DOHH2 (cell line): ENCODE results near the gene CLCN3.
A peak's percentile ranks its signal among the peaks of the same experiment; 100 is the strongest.
"Not testable (repeated sequence)": the region's sequence is repeated elsewhere in the genome, so short reads cannot be mapped to it uniquely, and the experiment has no call there.

ENCODE experiments used
- H3F3A ChIP-seq: fragments of 200-600 bp; sonication (generic), shearing (Covaris generic); 2 replicates; pipeline ENCODE4 v1.6.0; 2016; ENCODE audit warnings: antibody characterized with exemption, mild to moderate bottlenecking; ENCODE audit not compliant: control insufficient read depth, insufficient read depth
- H3K27ac ChIP-seq: fragments of 200-600 bp; sonication (generic); 2 replicates; pipeline ENCODE4 v1.5.1; 2014; ENCODE audit warnings: low read depth, mild to moderate bottlenecking, low read length, moderate library complexity
- H3K27me3 ChIP-seq: fragments of 200-600 bp; sonication (generic); 2 replicates; pipeline ENCODE4 v1.6.1; 2014; ENCODE audit warnings: mild to moderate bottlenecking, low read length, mixed read lengths; ENCODE audit not compliant: control insufficient read depth
- H3K36me3 ChIP-seq: fragments of 200-600 bp; sonication (generic); 2 replicates; pipeline ENCODE4 v1.6.1; 2014; ENCODE audit warnings: mild to moderate bottlenecking, low read length, moderate library complexity, mixed read lengths; ENCODE audit not compliant: control insufficient read depth
- H3K4me1 ChIP-seq: fragments of 200-600 bp; sonication (generic); 2 replicates; pipeline ENCODE4 v1.6.1; 2014; ENCODE audit warnings: mild to moderate bottlenecking, low read length, mixed read lengths; ENCODE audit not compliant: control insufficient read depth
- H3K4me2 ChIP-seq: fragments of 200-600 bp; sonication (generic); 2 replicates; pipeline ENCODE4 v1.6.0; 2014; ENCODE audit warnings: mild to moderate bottlenecking, low read length, moderate library complexity
- H3K4me3 ChIP-seq: fragments of 200-600 bp; sonication (generic); 2 replicates; pipeline ENCODE4 v1.5.1; 2014; ENCODE audit warnings: mild to moderate bottlenecking, low read length, mixed read lengths
- H3K79me2 ChIP-seq: fragments of 200-600 bp; sonication (generic); 2 replicates; pipeline ENCODE4 v1.6.1; 2014; ENCODE audit warnings: mild to moderate bottlenecking, low read length, mixed read lengths; ENCODE audit not compliant: control insufficient read depth
- H3K9me2 ChIP-seq: fragments of 200-600 bp; sonication (generic); replicated peaks from 2 replicates; pipeline ENCODE4 v1.6.1; 2014; ENCODE audit warnings: mild to moderate bottlenecking, low read length, mixed read lengths; ENCODE audit not compliant: control insufficient read depth
- H3K9me3 ChIP-seq: fragments of 200-600 bp; sonication (generic); 2 replicates; pipeline ENCODE4 v1.6.1; 2014; ENCODE audit warnings: antibody characterized with exemption, low read length, mixed read lengths; ENCODE audit not compliant: control insufficient read depth, insufficient read depth
- H4K20me1 ChIP-seq: fragments of 200-600 bp; sonication (generic); 2 replicates; pipeline ENCODE4 v1.6.0; 2014; ENCODE audit warnings: low read depth, mild to moderate bottlenecking, antibody characterized with exemption, low read length, moderate library complexity; ENCODE audit not compliant: control insufficient read depth, insufficient read depth
- EZH2phosphoT487 ChIP-seq: fragments of 200-600 bp; sonication (generic); IDR thresholded peaks from 2 replicates; pipeline ENCODE4 v1.6.1; 2017; ENCODE audit warnings: borderline replicate concordance, mild to moderate bottlenecking, antibody characterized with exemption, low read length, moderate library complexity, mixed read lengths
- TF ChIP-seq, protein P1 (sequence below): fragments of 200-600 bp; sonication (generic); IDR thresholded peaks from one replicate; pipeline ENCODE4 v1.5.1; 2014; ENCODE audit warnings: antibody characterized with exemption, mild to moderate bottlenecking, low read depth, low read length; ENCODE audit not compliant: poor library complexity, severe bottlenecking

Gene CLCN3

DNA sequence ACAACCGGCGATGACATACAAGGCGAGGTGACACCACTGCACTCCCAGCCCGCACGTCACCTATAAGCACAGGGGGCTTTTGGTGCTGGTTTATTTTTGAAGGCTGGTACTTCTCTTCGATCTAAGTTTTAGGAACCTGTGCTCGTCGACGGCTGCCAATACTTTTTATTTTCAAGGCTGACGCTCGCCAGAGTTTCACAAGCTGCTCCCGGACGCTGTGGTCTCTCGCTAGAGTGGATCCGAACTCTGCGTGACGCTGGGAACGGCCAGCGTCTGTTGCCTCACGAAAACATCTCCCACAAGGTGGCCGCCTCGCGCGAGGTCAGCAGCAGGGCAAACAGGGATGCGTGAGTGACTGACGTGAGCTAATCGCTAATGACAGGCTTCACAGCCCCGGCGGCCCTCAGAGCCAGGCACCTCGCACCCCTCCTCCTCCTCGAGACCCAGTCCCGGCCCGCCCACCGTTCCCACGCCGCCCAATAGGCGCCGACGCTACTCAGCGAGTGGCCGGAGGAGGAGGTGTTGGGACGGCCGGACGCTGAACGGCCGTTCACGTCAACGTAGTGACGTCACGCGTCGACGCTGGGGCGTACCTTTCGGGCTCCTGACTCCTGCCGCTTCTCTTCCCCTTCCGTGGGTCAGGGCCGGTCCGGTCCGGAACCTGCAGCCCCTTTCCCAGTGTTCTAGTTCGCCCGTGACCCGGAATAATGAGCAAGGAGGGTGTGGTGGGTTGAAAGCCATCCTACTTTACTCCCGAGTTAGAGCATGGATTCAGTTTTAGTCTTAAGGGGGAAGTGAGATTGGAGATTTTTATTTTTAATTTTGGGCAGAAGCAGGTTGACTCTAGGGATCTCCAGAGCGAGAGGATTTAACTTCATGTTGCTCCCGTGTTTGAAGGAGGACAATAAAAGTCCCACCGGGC, at the start of gene CLCN3:
Gene CLCN3 (plus strand): TSS at position 621 of the 922 bp plus-strand sequence. CDS start 15,351 bp downstream, outside the sequence.
- H4K20me1 ChIP-seq = no peaks in the 10 kb centered on the region; the same call in 1 of the 2 replicates
- no peaks in the 10 kb centered on the region for H3K9me2 ChIP-seq
- H3K36me3 ChIP-seq = peaks cover 13% of the 10 kb centered on the region
- H3K4me1 ChIP-seq = peaks cover 36% of the 10 kb centered on the region
- peak within 1 kb of the TSS; percentile 85 for H3K4me3 ChIP-seq
- peaks cover 52% of the 10 kb centered on the region for H3K79me2 ChIP-seq
- H3K9me3 ChIP-seq = no peaks in the 10 kb centered on the region
- no peak for TF ChIP-seq EZH2phosphoT487
- TF ChIP-seq, protein P1, sequence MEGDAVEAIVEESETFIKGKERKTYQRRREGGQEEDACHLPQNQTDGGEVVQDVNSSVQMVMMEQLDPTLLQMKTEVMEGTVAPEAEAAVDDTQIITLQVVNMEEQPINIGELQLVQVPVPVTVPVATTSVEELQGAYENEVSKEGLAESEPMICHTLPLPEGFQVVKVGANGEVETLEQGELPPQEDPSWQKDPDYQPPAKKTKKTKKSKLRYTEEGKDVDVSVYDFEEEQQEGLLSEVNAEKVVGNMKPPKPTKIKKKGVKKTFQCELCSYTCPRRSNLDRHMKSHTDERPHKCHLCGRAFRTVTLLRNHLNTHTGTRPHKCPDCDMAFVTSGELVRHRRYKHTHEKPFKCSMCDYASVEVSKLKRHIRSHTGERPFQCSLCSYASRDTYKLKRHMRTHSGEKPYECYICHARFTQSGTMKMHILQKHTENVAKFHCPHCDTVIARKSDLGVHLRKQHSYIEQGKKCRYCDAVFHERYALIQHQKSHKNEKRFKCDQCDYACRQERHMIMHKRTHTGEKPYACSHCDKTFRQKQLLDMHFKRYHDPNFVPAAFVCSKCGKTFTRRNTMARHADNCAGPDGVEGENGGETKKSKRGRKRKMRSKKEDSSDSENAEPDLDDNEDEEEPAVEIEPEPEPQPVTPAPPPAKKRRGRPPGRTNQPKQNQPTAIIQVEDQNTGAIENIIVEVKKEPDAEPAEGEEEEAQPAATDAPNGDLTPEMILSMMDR = no peak
- peak within 1 kb of the TSS; percentile 90 for H3K27ac ChIP-seq
- no peaks in the 10 kb centered on the region for H3K27me3 ChIP-seq
- peak within 1 kb of the TSS; percentile 74 for H3K4me2 ChIP-seq
- peaks cover 11% of the 10 kb centered on the region for H3F3A ChIP-seq

DNA sequence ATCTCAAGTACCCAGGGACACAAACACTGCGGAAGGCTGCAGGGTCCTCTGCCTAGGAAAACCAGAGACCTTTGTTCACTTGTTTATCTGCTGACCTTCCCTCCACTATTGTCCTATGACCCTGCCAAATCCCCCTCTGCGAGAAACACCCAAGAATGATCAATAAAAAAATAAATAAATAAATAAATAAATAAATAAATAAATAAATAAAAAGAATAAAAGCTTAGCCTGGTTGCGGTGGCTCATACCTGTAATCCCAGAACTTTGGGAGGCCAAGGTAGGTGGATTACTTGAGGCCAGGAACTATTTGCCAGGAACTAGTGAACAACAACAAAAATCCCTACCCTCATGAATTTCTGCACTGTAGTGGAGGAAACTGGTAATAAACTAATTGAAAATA, 49.4 kb upstream of the CLCN3 start:
- H3K36me3 ChIP-seq, H3K4me2 ChIP-seq, H3K9me2 ChIP-seq, H3F3A ChIP-seq, H3K4me3 ChIP-seq, H3K9me3 ChIP-seq, H3K4me1 ChIP-seq, H3K27me3 ChIP-seq, H3K27ac ChIP-seq, H3K79me2 ChIP-seq, H4K20me1 ChIP-seq: not testable (repeated sequence)

DNA sequence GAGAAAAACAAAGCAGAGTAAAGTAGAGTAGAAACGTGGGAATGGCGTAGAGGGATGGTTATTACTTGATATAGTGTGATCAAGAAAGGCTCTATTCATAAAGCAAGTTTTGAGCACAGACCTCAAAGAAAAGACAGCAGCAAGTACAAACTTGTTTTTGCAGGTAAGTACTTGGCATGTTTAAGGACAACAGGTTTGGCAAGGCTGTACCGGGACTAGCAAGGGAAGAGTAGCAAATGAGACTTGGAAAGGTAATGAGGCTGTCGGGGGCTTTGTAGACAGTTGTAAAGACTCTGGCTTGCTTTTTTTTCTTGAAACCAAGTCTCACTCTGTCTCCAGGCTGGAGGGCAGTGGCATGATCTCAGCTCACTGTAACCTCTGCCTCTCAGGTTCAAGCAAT, 48.9 kb upstream of the CLCN3 start:
- Histone ChIP-seq H3K36me3 (peaks cover 7% of the 10 kb centered on the region), H3K4me3 (no peak overlapping the region), H3K4me2 (no peak overlapping the region), H3K27me3 (no peaks in the 10 kb centered on the region), H3K27ac (no peak overlapping the region), H3K9me3 (no peaks in the 10 kb centered on the region), H3K4me1 (peaks cover 6% of the 10 kb centered on the region), H3F3A (no peaks in the 10 kb centered on the region), H3K9me2 (no peaks in the 10 kb centered on the region), H3K79me2 (no peaks in the 10 kb centered on the region), H4K20me1 (no peaks in the 10 kb centered on the region)
- TF ChIP-seq EZH2phosphoT487 = no peak
- TF ChIP-seq, protein P1 = no peak

DNA sequence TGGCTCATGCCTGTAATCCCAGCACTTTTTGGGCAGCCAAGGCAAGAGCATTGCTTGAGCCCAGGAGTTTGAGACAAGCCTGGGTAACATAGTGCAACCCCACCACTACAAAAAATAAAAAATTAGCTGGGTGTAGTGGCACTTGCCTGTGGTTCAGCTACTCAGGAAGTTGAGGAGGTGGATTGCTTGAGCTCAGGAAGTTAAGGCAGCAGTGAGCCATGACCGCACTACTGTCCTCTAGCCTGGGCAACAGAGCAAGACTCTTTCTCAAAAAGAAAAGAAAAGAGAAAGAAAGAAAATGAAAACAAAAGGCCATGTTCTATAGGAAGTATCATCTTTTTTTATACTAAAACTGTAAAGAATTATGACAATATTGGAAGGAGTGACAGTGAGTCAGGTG, 46.5 kb upstream of the CLCN3 start:
- Histone ChIP-seq H3F3A (no peaks in the 10 kb centered on the region), H3K27me3 (no peaks in the 10 kb centered on the region), H3K36me3 (peaks cover 7% of the 10 kb centered on the region), H3K9me2 (no peaks in the 10 kb centered on the region), H3K4me2 (no peak overlapping the region), H3K27ac (no peak overlapping the region), H3K4me3 (no peak overlapping the region), H3K79me2 (no peaks in the 10 kb centered on the region), H3K4me1 (peaks cover 6% of the 10 kb centered on the region), H4K20me1 (no peaks in the 10 kb centered on the region), H3K9me3 (no peaks in the 10 kb centered on the region)
- TF ChIP-seq, protein P1 = no peak
- no peak for TF ChIP-seq EZH2phosphoT487
